Astrocyte of the spinal cord (primary cell): Measurements from ENCODE around the gene ZNF532.
"Not testable (repeated sequence)": the region's sequence is repeated elsewhere in the genome, so short reads cannot be mapped to it uniquely, and the experiment has no call there.

Source experiments
- DNase-seq: peaks from one replicate; pipeline ENCODE4 v3.0.0; 2011; ENCODE audit warnings: low read depth, low spot score
- H3K4me3 ChIP-seq: 2 replicates; pipeline ENCODE4 v1.5.1; 2011; ENCODE audit warnings: low read depth, mild to moderate bottlenecking, low read length, moderate library complexity
- CTCF ChIP-seq: IDR thresholded peaks from 2 replicates; pipeline ENCODE4 v1.5.1; 2012; ENCODE audit warnings: low read depth, mild to moderate bottlenecking, low read length, inconsistent platforms
- in situ Hi-C: cut with HindIII; loops from 2 replicates; pipeline ENCODE4 v1.10.0; 2017; ENCODE audit warnings: low sequenced_read_pairs

Gene ZNF532

DNA sequence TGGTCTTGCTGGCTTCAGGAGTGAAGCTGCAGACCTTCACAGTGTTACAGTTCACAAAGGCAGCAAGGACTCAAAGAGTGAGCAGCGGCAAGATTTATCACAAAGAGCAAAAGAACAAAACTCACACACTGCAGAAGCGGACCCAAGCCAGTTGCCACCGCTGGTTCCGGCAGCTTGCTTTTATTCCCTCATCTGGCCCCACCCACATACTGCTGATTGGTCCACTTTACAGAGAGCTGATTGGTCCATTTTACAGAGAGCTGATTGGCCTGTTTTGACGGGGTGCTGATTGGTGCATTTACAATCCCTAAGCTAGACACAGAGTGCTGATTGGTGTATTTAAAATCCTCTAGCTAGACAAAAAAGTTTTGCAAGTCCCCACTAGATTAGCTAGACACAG, 37.2 kb upstream of the ZNF532 start:
- no peak overlapping the region for H3K4me3 ChIP-seq
- in situ Hi-C loops, result no loop called here
- DNase-seq, result no peak
- no peak for TF ChIP-seq CTCF

- H3K4me3 ChIP-seq, result no peak overlapping the region
- in situ Hi-C loops, result no loop called here
- no peak for DNase-seq
- TF ChIP-seq CTCF, result no peak
Measured at GRCh38 chr18:58827886-58828285, 36.8 kb upstream of the ZNF532 start.

GRCh38 chr18:58828399-58829121, 36.1 kb upstream of the ZNF532 start:
- DNase-seq, result no peak
- no peak overlapping the region for H3K4me3 ChIP-seq
- in situ Hi-C loops, result no loop called here
- TF ChIP-seq CTCF, result no peak

DNA sequence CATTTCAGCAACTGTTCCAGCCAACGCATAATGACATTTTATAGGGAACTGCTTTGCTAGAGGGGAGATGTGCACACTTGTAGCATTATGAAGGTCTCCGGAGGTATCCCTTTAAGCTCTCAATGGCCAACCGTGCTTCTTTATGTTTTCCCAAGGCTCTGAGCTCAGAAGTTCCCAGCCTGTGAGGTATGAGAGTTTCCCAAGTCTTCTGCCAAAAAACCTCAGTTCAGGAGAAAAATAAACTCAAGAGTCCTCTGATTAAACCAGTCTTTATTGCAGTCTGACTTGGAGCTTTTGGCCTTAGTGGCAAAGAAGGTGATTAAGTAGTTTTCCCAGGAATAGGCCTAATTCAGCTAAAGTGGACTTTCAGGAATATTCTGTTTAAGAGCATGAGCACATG, 35.4 kb upstream of the ZNF532 start:
- TF ChIP-seq CTCF, result no peak
- in situ Hi-C loops, result no loop called here
- peak; percentile 34 for DNase-seq
- H3K4me3 ChIP-seq, result no peak overlapping the region

DNA sequence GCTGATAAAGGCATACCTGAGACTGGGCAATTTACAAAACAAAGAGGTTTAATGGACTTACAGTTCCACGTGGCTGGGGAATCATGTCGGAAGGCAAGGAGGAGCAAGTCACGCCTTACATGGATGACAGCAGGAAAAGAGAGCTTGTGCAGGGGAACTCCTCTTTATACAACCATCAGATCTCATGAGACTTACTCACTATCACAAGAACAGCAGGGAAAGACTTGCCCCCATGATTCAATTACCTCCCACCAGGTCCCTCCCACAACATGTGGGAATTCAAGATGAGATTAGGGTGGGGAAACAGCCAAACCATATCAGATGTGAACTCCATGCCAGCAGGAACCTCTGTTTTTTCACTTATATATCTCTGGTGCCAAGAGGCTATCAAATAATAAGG, 34.8 kb upstream of the ZNF532 start:
- DNase-seq, H3K4me3 ChIP-seq, in situ Hi-C loops: not testable (repeated sequence)

- peak; percentile 27 for DNase-seq
- H3K4me3 ChIP-seq, result no peak overlapping the region
- TF ChIP-seq CTCF, result no peak
Measured at GRCh38 chr18:58831606-58832005, 33.1 kb upstream of the ZNF532 start.

DNA sequence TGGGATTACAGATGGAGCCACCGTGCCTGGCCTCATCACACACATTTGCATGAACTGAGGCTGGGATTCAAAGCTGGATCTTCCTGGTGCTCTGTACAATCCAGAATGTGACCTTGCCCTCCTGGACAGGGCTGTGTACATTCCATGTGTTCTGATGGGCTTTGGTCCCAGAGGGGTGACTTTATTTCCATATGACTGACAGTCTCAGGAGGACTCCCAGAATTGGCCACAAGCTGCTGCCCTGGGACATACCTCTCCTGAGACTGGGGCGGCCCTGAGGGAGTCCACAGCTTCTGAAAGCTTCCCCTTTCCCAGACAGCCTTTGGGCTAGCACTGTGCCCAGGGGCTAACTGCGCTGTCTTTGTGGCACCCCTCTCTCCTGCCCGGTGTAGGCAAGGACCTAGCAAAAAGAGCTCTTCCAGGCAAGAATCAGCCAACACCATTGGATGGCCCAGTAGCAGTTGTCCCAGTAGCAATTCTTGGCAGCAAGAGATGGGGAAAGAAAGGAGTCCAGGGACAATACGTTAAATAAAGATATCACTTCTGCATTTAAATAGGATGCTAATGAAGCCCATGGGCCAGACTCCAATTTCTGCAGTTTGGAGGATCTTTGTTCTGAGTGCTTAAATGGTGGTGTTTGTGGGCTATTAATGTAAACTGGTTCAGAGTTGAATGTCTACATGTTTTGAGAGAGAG, 26.4 kb upstream of the ZNF532 start:
- no peak for DNase-seq
- TF ChIP-seq CTCF, result no peak
- no peak overlapping the region for H3K4me3 ChIP-seq
- in situ Hi-C loops, result no loop called here

More at GRCh38 chr18:58831606-58832005, 33.1 kb upstream of the ZNF532 start:
- in situ Hi-C loops, result no loop called here
